Large intestine (tissue), 3 donors: Measurements from ENCODE around the gene SLC6A3. TPM values are rescaled to one million over a fixed set of nuclear protein-coding genes. Genes with fewer than 3 reads are reported as not detected.

Source experiments
- DNase-seq, 2 donors: peaks; one replicate each; pipeline versions ENCODE4 v3.0.0 to v3.0.0-alpha.2; 2013
- H3K27ac ChIP-seq: one replicate; pipeline ENCODE4 v1.5.1; 2013; ENCODE audit warnings: low read length
- H3K27me3 ChIP-seq: 2 replicates; pipeline ENCODE4 v1.6.1; 2013; ENCODE audit warnings: low read length; ENCODE audit not compliant: control insufficient read depth, insufficient read depth
- H3K36me3 ChIP-seq: 2 replicates; pipeline ENCODE4 v1.6.1; 2013; ENCODE audit warnings: low read length; ENCODE audit not compliant: control insufficient read depth, insufficient read depth
- H3K4me1 ChIP-seq: one replicate; pipeline ENCODE4 v1.6.1; 2013; ENCODE audit warnings: low read length; ENCODE audit not compliant: control insufficient read depth, insufficient read depth
- H3K4me3 ChIP-seq: one replicate; pipeline ENCODE4 v1.5.1; 2013; ENCODE audit warnings: low read length
- H3K9me3 ChIP-seq: one replicate; pipeline ENCODE4 v1.6.1; 2013; ENCODE audit warnings: mild to moderate bottlenecking, low read depth, low read length, moderate library complexity; ENCODE audit not compliant: control insufficient read depth
- WGBS: methylation state at CpG from one replicate; pipeline ENCODE4 v1.1.5; 2013; ENCODE audit warnings: low lambda C conversion rate; ENCODE audit not compliant: insufficient coverage; 5-methylcytosine and 5-hydroxymethylcytosine counted together
- polyA plus RNA-seq: library from polyadenylated mRNA; unstranded; fragments of 120-200 nt; gene quantifications from one replicate; pipeline ENCODE4 v1.2.1, GENCODE V29; 2013

Gene SLC6A3
- polyA plus RNA-seq, 1 donor, result 0.13 TPM

- Histone ChIP-seq H3K4me3 (no peak overlapping the region), H3K27ac (no peak overlapping the region), H3K9me3 (no peaks in the 10 kb centered on the region), H3K36me3 (no peaks in the 10 kb centered on the region), H3K27me3 (peaks cover 23% of the 10 kb centered on the region), H3K4me1 (no peaks in the 10 kb centered on the region)
- DNase-seq, result no peak
- no CpG with 5 or more reads among the region's 10 CpGs for WGBS
Measured at GRCh38 chr5:1358726-1359025, 86.6 kb downstream of the SLC6A3 start.

GRCh38 chr5:1357946-1358725 lies 87.1 kb downstream of the SLC6A3 start:
- Histone ChIP-seq H3K4me3 (no peak overlapping the region), H3K36me3 (no peaks in the 10 kb centered on the region), H3K9me3 (no peaks in the 10 kb centered on the region), H3K27me3 (peaks cover 17% of the 10 kb centered on the region), H3K4me1 (no peaks in the 10 kb centered on the region), H3K27ac (no peak overlapping the region)
- DNase-seq, result no peak
- WGBS, result no CpG with 5 or more reads among the region's 25 CpGs

- DNase-seq, result peak; percentile 33 to 62
- H3K4me1 ChIP-seq, result no peaks in the 10 kb centered on the region
- 10% methylated on average over 4 of the region's 28 CpGs for WGBS
- no peak overlapping the region for H3K4me3 ChIP-seq
- H3K36me3 ChIP-seq, result no peaks in the 10 kb centered on the region
- H3K27me3 ChIP-seq, result peaks cover 16% of the 10 kb centered on the region
- no peak overlapping the region for H3K27ac ChIP-seq
- H3K9me3 ChIP-seq, result no peaks in the 10 kb centered on the region
Measured at GRCh38 chr5:1356873-1357787, 88.1 kb downstream of the SLC6A3 start.

GRCh38 chr5:1354576-1354975 lies 90.7 kb downstream of the SLC6A3 start:
- no peak for DNase-seq
- Histone ChIP-seq H3K9me3 (no peaks in the 10 kb centered on the region), H3K4me3 (no peak overlapping the region), H3K36me3 (no peaks in the 10 kb centered on the region), H3K27me3 (peaks cover 9% of the 10 kb centered on the region), H3K4me1 (no peaks in the 10 kb centered on the region), H3K27ac (no peak overlapping the region)
- 86% methylated on average over 1 of the region's 4 CpGs for WGBS

- DNase-seq, result no peak
- H3K36me3 ChIP-seq, result no peaks in the 10 kb centered on the region
- no peaks in the 10 kb centered on the region for H3K9me3 ChIP-seq
- no peak overlapping the region for H3K27ac ChIP-seq
- H3K4me3 ChIP-seq, result no peak overlapping the region
- WGBS, result no CpG with 5 or more reads among the region's 10 CpGs
- H3K27me3 ChIP-seq, result peaks cover 9% of the 10 kb centered on the region
- no peaks in the 10 kb centered on the region for H3K4me1 ChIP-seq
Measured at GRCh38 chr5:1352231-1353219, 92.7 kb downstream of the SLC6A3 start.

GRCh38 chr5:1351156-1351555 lies 94.1 kb downstream of the SLC6A3 start:
- DNase-seq, result no peak
- Histone ChIP-seq H3K27ac (no peak overlapping the region), H3K4me1 (no peaks in the 10 kb centered on the region), H3K27me3 (peaks cover 6% of the 10 kb centered on the region), H3K4me3 (no peak overlapping the region), H3K9me3 (no peaks in the 10 kb centered on the region), H3K36me3 (no peaks in the 10 kb centered on the region)
- WGBS, result no CpG with 5 or more reads among the region's 4 CpGs

GRCh38 chr5:1349246-1349645 lies 96.0 kb downstream of the SLC6A3 start:
- no peak for DNase-seq
- no peaks in the 10 kb centered on the region for H3K36me3 ChIP-seq
- H3K27me3 ChIP-seq, result no peaks in the 10 kb centered on the region
- 25% methylated on average over 1 of the region's 12 CpGs for whole genome bisulfite sequencing
- H3K4me3 ChIP-seq, result no peak overlapping the region
- no peaks in the 10 kb centered on the region for H3K4me1 ChIP-seq
- H3K27ac ChIP-seq, result no peak overlapping the region
- H3K9me3 ChIP-seq, result no peaks in the 10 kb centered on the region

GRCh38 chr5:1348986-1349245 lies 96.3 kb downstream of the SLC6A3 start:
- H3K9me3 ChIP-seq, result no peaks in the 10 kb centered on the region

GRCh38 chr5:1347571-1347970 lies 97.7 kb downstream of the SLC6A3 start:
- Histone ChIP-seq H3K9me3 (no peaks in the 10 kb centered on the region), H3K36me3 (peaks cover 7% of the 10 kb centered on the region), H3K4me1 (no peaks in the 10 kb centered on the region), H3K27ac (no peak overlapping the region), H3K4me3 (no peak overlapping the region), H3K27me3 (no peaks in the 10 kb centered on the region)
- no CpG with 5 or more reads among the region's 10 CpGs for WGBS
- DNase-seq, result no peak

More at GRCh38 chr5:1348986-1349245, 96.3 kb downstream of the SLC6A3 start:
- Histone ChIP-seq H3K4me3 (no peak overlapping the region), H3K27ac (no peak overlapping the region), H3K27me3 (no peaks in the 10 kb centered on the region), H3K4me1 (no peaks in the 10 kb centered on the region), H3K36me3 (no peaks in the 10 kb centered on the region)
- no peak for DNase-seq
- no CpG with 5 or more reads among the region's 1 CpG for WGBS
